PFSK-1 (cell line): ENCODE data around the gene HOXD11.

Experiments used
- FOXP2 ChIP-seq: optimal IDR thresholded peaks from 2 replicates; pipeline ENCODE3; 2011; ENCODE audit warnings: borderline replicate concordance, control low read depth, inconsistent platforms; ENCODE audit not compliant: insufficient read depth; ENCODE audit errors: extremely low read length, extremely low read depth
- POLR2AphosphoS5 ChIP-seq: IDR thresholded peaks from 2 replicates; pipeline ENCODE4 v1.6.1; 2012; ENCODE audit warnings: low read depth, mild to moderate bottlenecking, control low read depth, low read length, moderate library complexity
- REST ChIP-seq, 2 experiments: IDR thresholded peaks; 2 replicates each; pipeline versions ENCODE4 v1.6.1 to v1.8.0; 2011 to 2012; ENCODE audit warnings: low read depth in 2 of 2, low read length in 2 of 2, control low read depth in 1 of 2, inconsistent platforms in 1 of 2, mild to moderate bottlenecking in 1 of 2, moderate library complexity in 1 of 2; ENCODE audit not compliant: insufficient read depth in 1 of 2
- SIN3A ChIP-seq: IDR thresholded peaks from 2 replicates; pipeline ENCODE4 v1.6.1; 2012; ENCODE audit warnings: mild to moderate bottlenecking, low read length, moderate library complexity, borderline replicate concordance; ENCODE audit not compliant: insufficient read depth
- TAF1 ChIP-seq: IDR thresholded peaks from 2 replicates; pipeline ENCODE4 v1.6.1; 2012; ENCODE audit warnings: low read length, control low read depth, borderline replicate concordance; ENCODE audit not compliant: insufficient read depth

The HOXD11 gene

GRCh38 chr2:176117823-176118371 is 10.8 kb downstream of the HOXD11 start:
- TF ChIP-seq TAF1 (no peak), REST (IDR thresholded peaks at IDR 0.05; ENCODE audit: insufficient read depth in 1 of 2, low read depth in 2 of 2, low read length in 2 of 2) (no peak), FOXP2 (no peak), SIN3A (no peak), POLR2AphosphoS5 (no peak)

- TF ChIP-seq TAF1 (no peak), REST (IDR thresholded peaks at IDR 0.05; ENCODE audit: insufficient read depth in 1 of 2, low read depth in 2 of 2, low read length in 2 of 2) (no peak)
Observed at GRCh38 chr2:176118601-176119339, 11.7 kb downstream of the HOXD11 start.

- TF ChIP-seq POLR2AphosphoS5 (no peak), REST (IDR thresholded peaks at IDR 0.05; ENCODE audit: insufficient read depth in 1 of 2, low read depth in 2 of 2, low read length in 2 of 2) (no peak), FOXP2 (no peak), TAF1 (no peak), SIN3A (no peak)
Observed at GRCh38 chr2:176120364-176121189, 13.5 kb downstream of the HOXD11 start.

- TF ChIP-seq FOXP2 (no peak), TAF1 (no peak), POLR2AphosphoS5 (no peak), SIN3A (no peak), REST (IDR thresholded peaks at IDR 0.05; ENCODE audit: insufficient read depth in 1 of 2, low read depth in 2 of 2, low read length in 2 of 2) (no peak)
Observed at GRCh38 chr2:176121190-176122051, 14.3 kb downstream of the HOXD11 start.
